Measurements from ENCODE around the gene CRHR1.

CRHR1 gene

GRCh38 chr17:45800816-45801215, 16.7 kb downstream of the CRHR1 start:
- POLR2A ChIA-PET: no interaction called here

GRCh38 chr17:45801421-45801820, 17.3 kb downstream of the CRHR1 start:
- POLR2A ChIA-PET: no interaction called here

More at GRCh38 chr17:45800816-45801215, 16.7 kb downstream of the CRHR1 start:
- DNase-seq (ENCODE audit: extremely low spot score): no peak
- no peak for TF ChIP-seq CTCF (IDR thresholded peaks at IDR 0.05; ENCODE audit: control extremely low read depth, extremely low read depth, low read depth, missing control alignments)
- CTCF ChIA-PET: no interaction called here

GRCh38 chr17:45808845-45809244, 24.7 kb downstream of the CRHR1 start:
- DNase-seq (ENCODE audit: extremely low spot score): no peak
- ChIA-PET CTCF (interaction anchor here (1.2 kb wide), 1 partner anchor 22 kb away, joined by 3 read pairs; no protein-coding TSS in a partner anchor), POLR2A (no interaction called here)
- no peak for TF ChIP-seq CTCF (IDR thresholded peaks at IDR 0.05; ENCODE audit: control extremely low read depth, extremely low read depth, low read depth, missing control alignments)

More at GRCh38 chr17:45801421-45801820, 17.3 kb downstream of the CRHR1 start:
- CTCF ChIA-PET: no interaction called here
- no peak for DNase-seq (ENCODE audit: extremely low spot score)
- no peak for TF ChIP-seq CTCF (IDR thresholded peaks at IDR 0.05; ENCODE audit: control extremely low read depth, extremely low read depth, low read depth, missing control alignments)

- no peak for DNase-seq (ENCODE audit: extremely low spot score)
- no peak for TF ChIP-seq CTCF (IDR thresholded peaks at IDR 0.05; ENCODE audit: control extremely low read depth, extremely low read depth, low read depth, missing control alignments)
- CTCF ChIA-PET: interaction anchor here (1.2 kb wide), 1 partner anchor 21 kb away, joined by 3 read pairs; no protein-coding TSS in a partner anchor
- POLR2A ChIA-PET: no interaction called here
Observed at GRCh38 chr17:45809499-45809898, 25.4 kb downstream of the CRHR1 start.

GRCh38 chr17:45812102-45812501, 28.0 kb downstream of the CRHR1 start:
- POLR2A ChIA-PET: no interaction called here
- TF ChIP-seq CTCF (IDR thresholded peaks at IDR 0.05; ENCODE audit: control extremely low read depth, extremely low read depth, low read depth, missing control alignments): no peak
- CTCF ChIA-PET: interaction anchor here (0.9 to 1.0 kb wide), 2 partner anchors 20 to 40 kb away, joined by 3 read pairs; no protein-coding TSS in a partner anchor
- no peak for DNase-seq (ENCODE audit: extremely low spot score)

GRCh38 chr17:45813048-45813725, 29.1 kb downstream of the CRHR1 start:
- no peak for TF ChIP-seq CTCF (IDR thresholded peaks at IDR 0.05; ENCODE audit: control extremely low read depth, extremely low read depth, low read depth, missing control alignments)
- ChIA-PET POLR2A (no interaction called here), CTCF (interaction anchor here (1.0 kb wide), 1 partner anchor 39 kb away, joined by 3 read pairs; no protein-coding TSS in a partner anchor)
- no peak for DNase-seq (ENCODE audit: extremely low spot score)

Data from GM10248 (cell line).